MG63 (cell line): ENCODE measurements around the gene SLC31A2. TPM values are rescaled to one million over a fixed set of nuclear protein-coding genes. Genes with fewer than 3 reads are reported as not detected.

Experiments used
- DNase-seq: peaks from one replicate; pipeline ENCODE4 v3.0.0-alpha.2; 2020
- H3K27me3 ChIP-seq: fragments of 250-450 bp; sonication (Bioruptor Pico); 2 replicates; pipeline ENCODE4 v1.5.1; 2020; ENCODE audit warnings: mild to moderate bottlenecking, moderate library complexity
- H3K36me3 ChIP-seq: fragments of 250-450 bp; sonication (Bioruptor Pico); 2 replicates; pipeline ENCODE4 v1.5.1; 2020; ENCODE audit warnings: mild to moderate bottlenecking, moderate library complexity
- H3K4me3 ChIP-seq: fragments of 250-450 bp; sonication (Bioruptor Pico); 2 replicates; pipeline ENCODE4 v1.5.1; 2020; ENCODE audit warnings: mild to moderate bottlenecking, moderate library complexity
- H3K9me3 ChIP-seq: fragments of 250-450 bp; sonication (Bioruptor Pico); 2 replicates; pipeline ENCODE4 v1.5.1; 2020; ENCODE audit warnings: mild to moderate bottlenecking, moderate library complexity
- total RNA-seq: library from RNA; depleted of rRNA; stranded (reverse); fragments of >200 nt; shearing (Covaris generic); gene quantifications from 2 replicates; pipeline ENCODE4 v1.2.3, GENCODE V29; 2014; ENCODE audit warnings: low replicate concordance

Gene SLC31A2
- total RNA-seq, 1 experiment from 2014 or later: 3.1 TPM

- peaks cover 60% of the 10 kb centered on the region for H3K36me3 ChIP-seq
- no peaks in the 10 kb centered on the region for H3K9me3 ChIP-seq
- no peaks in the 10 kb centered on the region for H3K27me3 ChIP-seq
- H3K4me3 ChIP-seq: no peak overlapping the region
- no peak for DNase-seq
Measured at GRCh38 chr9:113166039-113166438, 15.2 kb downstream of the SLC31A2 start.

- Histone ChIP-seq H3K9me3 (no peaks in the 10 kb centered on the region), H3K4me3 (no peak overlapping the region), H3K36me3 (peaks cover 72% of the 10 kb centered on the region), H3K27me3 (no peaks in the 10 kb centered on the region)
- DNase-seq: no peak
Measured at GRCh38 chr9:113168809-113169208, 18.0 kb downstream of the SLC31A2 start.

GRCh38 chr9:113173341-113173740 is 22.5 kb downstream of the SLC31A2 start:
- Histone ChIP-seq H3K36me3 (peaks cover 64% of the 10 kb centered on the region), H3K9me3 (no peaks in the 10 kb centered on the region), H3K4me3 (no peak overlapping the region), H3K27me3 (no peaks in the 10 kb centered on the region)
- DNase-seq: no peak

GRCh38 chr9:113176803-113177202 is 26.0 kb downstream of the SLC31A2 start:
- Histone ChIP-seq H3K27me3 (no peaks in the 10 kb centered on the region), H3K4me3 (no peak overlapping the region), H3K9me3 (no peaks in the 10 kb centered on the region), H3K36me3 (peaks cover 56% of the 10 kb centered on the region)
- DNase-seq: no peak

GRCh38 chr9:113177251-113177650 is 26.4 kb downstream of the SLC31A2 start:
- no peak for DNase-seq
- Histone ChIP-seq H3K4me3 (no peak overlapping the region), H3K9me3 (no peaks in the 10 kb centered on the region), H3K27me3 (no peaks in the 10 kb centered on the region), H3K36me3 (peaks cover 53% of the 10 kb centered on the region)

GRCh38 chr9:113178087-113178486 is 27.3 kb downstream of the SLC31A2 start:
- Histone ChIP-seq H3K4me3 (no peak overlapping the region), H3K27me3 (no peaks in the 10 kb centered on the region), H3K9me3 (no peaks in the 10 kb centered on the region), H3K36me3 (peaks cover 52% of the 10 kb centered on the region)
- peak; percentile 7 for DNase-seq

- Histone ChIP-seq H3K36me3 (peaks cover 58% of the 10 kb centered on the region), H3K4me3 (no peak overlapping the region), H3K27me3 (no peaks in the 10 kb centered on the region), H3K9me3 (no peaks in the 10 kb centered on the region)
- DNase-seq: no peak
Measured at GRCh38 chr9:113179839-113180238, 29.0 kb downstream of the SLC31A2 start.

GRCh38 chr9:113181165-113181564 is 30.4 kb downstream of the SLC31A2 start:
- no peak for DNase-seq
- Histone ChIP-seq H3K27me3 (no peaks in the 10 kb centered on the region), H3K9me3 (no peaks in the 10 kb centered on the region), H3K36me3 (peaks cover 55% of the 10 kb centered on the region), H3K4me3 (no peak overlapping the region)

- Histone ChIP-seq H3K9me3 (no peaks in the 10 kb centered on the region), H3K36me3 (peaks cover 65% of the 10 kb centered on the region), H3K4me3 (no peak overlapping the region), H3K27me3 (no peaks in the 10 kb centered on the region)
- no peak for DNase-seq
Measured at GRCh38 chr9:113183956-113184488, 33.2 kb downstream of the SLC31A2 start.

GRCh38 chr9:113184539-113184938 is 33.7 kb downstream of the SLC31A2 start:
- Histone ChIP-seq H3K36me3 (peaks cover 65% of the 10 kb centered on the region), H3K27me3 (no peaks in the 10 kb centered on the region), H3K4me3 (no peak overlapping the region), H3K9me3 (no peaks in the 10 kb centered on the region)
- no peak for DNase-seq

GRCh38 chr9:113185271-113185670 is 34.5 kb downstream of the SLC31A2 start:
- no peak overlapping the region for H3K4me3 ChIP-seq
- DNase-seq: no peak
- no peaks in the 10 kb centered on the region for H3K9me3 ChIP-seq
- H3K36me3 ChIP-seq: peaks cover 65% of the 10 kb centered on the region
- no peaks in the 10 kb centered on the region for H3K27me3 ChIP-seq

- no peak for DNase-seq
- H3K9me3 ChIP-seq: no peaks in the 10 kb centered on the region
- H3K36me3 ChIP-seq: peaks cover 62% of the 10 kb centered on the region
- H3K27me3 ChIP-seq: no peaks in the 10 kb centered on the region
- no peak overlapping the region for H3K4me3 ChIP-seq
Measured at GRCh38 chr9:113186137-113186755, 35.4 kb downstream of the SLC31A2 start.

GRCh38 chr9:113187929-113188595 is 37.3 kb downstream of the SLC31A2 start:
- DNase-seq: peak; percentile 69
- peaks cover 56% of the 10 kb centered on the region for H3K36me3 ChIP-seq

GRCh38 chr9:113192455-113192854 is 41.6 kb downstream of the SLC31A2 start:
- Histone ChIP-seq H3K27me3 (no peaks in the 10 kb centered on the region), H3K4me3 (no peak overlapping the region), H3K36me3 (peaks cover 22% of the 10 kb centered on the region), H3K9me3 (no peaks in the 10 kb centered on the region)
- no peak for DNase-seq

More at GRCh38 chr9:113187929-113188595, 37.3 kb downstream of the SLC31A2 start:
- H3K9me3 ChIP-seq: no peaks in the 10 kb centered on the region
- H3K27me3 ChIP-seq: no peaks in the 10 kb centered on the region
- H3K4me3 ChIP-seq: no peak overlapping the region

- no peak for DNase-seq
- Histone ChIP-seq H3K36me3 (peaks cover 33% of the 10 kb centered on the region), H3K4me3 (no peak overlapping the region), H3K27me3 (no peaks in the 10 kb centered on the region), H3K9me3 (no peaks in the 10 kb centered on the region)
Measured at GRCh38 chr9:113199683-113200329, 49.0 kb downstream of the SLC31A2 start.

GRCh38 chr9:113205432-113205831 is 54.6 kb downstream of the SLC31A2 start:
- Histone ChIP-seq H3K9me3 (no peaks in the 10 kb centered on the region), H3K36me3 (peaks cover 46% of the 10 kb centered on the region), H3K27me3 (no peaks in the 10 kb centered on the region), H3K4me3 (no peak overlapping the region)
- no peak for DNase-seq

- no peak overlapping the region for H3K4me3 ChIP-seq
- no peaks in the 10 kb centered on the region for H3K9me3 ChIP-seq
- no peaks in the 10 kb centered on the region for H3K27me3 ChIP-seq
- H3K36me3 ChIP-seq: peaks cover 47% of the 10 kb centered on the region
- no peak for DNase-seq
Measured at GRCh38 chr9:113205861-113206260, 55.1 kb downstream of the SLC31A2 start.
